OCI-LY1 (cell line): ENCODE measurements around the gene TACSTD2.

Experiments used
- H2AFZ ChIP-seq: fragments of 200-600 bp; sonication (generic), shearing (Covaris generic); 2 replicates; pipeline ENCODE4 v1.6.0; 2014; ENCODE audit warnings: antibody characterized with exemption, mild to moderate bottlenecking, low read length
- H3F3A ChIP-seq: fragments of 200-600 bp; sonication (generic), shearing (Covaris generic); 2 replicates; pipeline ENCODE4 v1.6.0; 2014; ENCODE audit warnings: mild to moderate bottlenecking, antibody characterized with exemption, low read length, moderate library complexity; ENCODE audit not compliant: insufficient read depth
- H3K27ac ChIP-seq: fragments of 200-600 bp; sonication (generic); 2 replicates; pipeline ENCODE4 v1.5.1; 2014; ENCODE audit warnings: low read length, mixed run types, mild to moderate bottlenecking, low read depth; ENCODE audit not compliant: poor library complexity, severe bottlenecking
- H3K27me3 ChIP-seq: fragments of 200-600 bp; sonication (generic); 2 replicates; pipeline ENCODE4 v1.6.0; 2014; ENCODE audit warnings: antibody characterized with exemption, mild to moderate bottlenecking, low read length, moderate library complexity; ENCODE audit not compliant: insufficient read depth
- H3K36me3 ChIP-seq: fragments of 200-600 bp; sonication (generic); 2 replicates; pipeline ENCODE4 v1.6.1; 2014; ENCODE audit warnings: mild to moderate bottlenecking, antibody characterized with exemption, low read length, moderate library complexity, mixed read lengths; ENCODE audit not compliant: insufficient read depth
- H3K4me1 ChIP-seq: fragments of 200-600 bp; sonication (generic); 2 replicates; pipeline ENCODE4 v1.5.1; 2014; ENCODE audit warnings: mild to moderate bottlenecking, low read length, moderate library complexity; ENCODE audit not compliant: insufficient read depth, severe bottlenecking
- H3K4me2 ChIP-seq: fragments of 200-600 bp; sonication (generic), shearing (Covaris generic); 2 replicates; pipeline ENCODE4 v1.6.1; 2014; ENCODE audit warnings: low read length
- H3K4me3 ChIP-seq: fragments of 200-600 bp; sonication (generic); 2 replicates; pipeline ENCODE4 v1.5.1; 2014; ENCODE audit warnings: low read length, low read depth, mild to moderate bottlenecking, mixed read lengths; ENCODE audit not compliant: poor library complexity, severe bottlenecking
- H3K79me2 ChIP-seq: fragments of 200-600 bp; shearing (Covaris generic); 2 replicates; pipeline ENCODE4 v1.6.1; 2016; ENCODE audit warnings: mixed run types, low read length, mixed read lengths; ENCODE audit not compliant: insufficient read depth
- H3K9ac ChIP-seq: fragments of 200-600 bp; sonication (generic), shearing (Covaris generic); 2 replicates; pipeline ENCODE4 v1.6.1; 2014; ENCODE audit warnings: mild to moderate bottlenecking, low read length, mixed read lengths
- H3K9me2 ChIP-seq: fragments of 200-600 bp; sonication (generic), shearing (Covaris generic); 2 replicates; pipeline ENCODE4 v1.6.1; 2014; ENCODE audit warnings: low read depth, mild to moderate bottlenecking, low read length, mixed read lengths
- H3K9me3 ChIP-seq: fragments of 200-600 bp; shearing (Covaris generic); 2 replicates; pipeline ENCODE4 v1.6.1; 2014; ENCODE audit warnings: low read length, mixed read lengths
- H4K20me1 ChIP-seq: fragments of 200-600 bp; sonication (generic), shearing (Covaris generic); 2 replicates; pipeline ENCODE4 v1.6.0; 2016; ENCODE audit warnings: mild to moderate bottlenecking, low read length; ENCODE audit not compliant: insufficient read depth
- EZH2 ChIP-seq: fragments of 200-600 bp; sonication (generic), shearing (Covaris generic); IDR thresholded peaks from 2 replicates; pipeline ENCODE4 v1.8.0; 2017; ENCODE audit warnings: borderline replicate concordance, mixed run types, mild to moderate bottlenecking, antibody characterized with exemption, low read length, moderate library complexity, mixed read lengths
- TF ChIP-seq, protein P1 (sequence below): fragments of 200-600 bp; sonication (generic), shearing (Covaris generic); IDR thresholded peaks from 2 replicates; pipeline ENCODE4 v1.5.1; 2017; ENCODE audit warnings: mild to moderate bottlenecking, antibody characterized with exemption, low read length, moderate library complexity, mixed read lengths

TACSTD2 gene

GRCh38 chr1:58576325-58576726, 726 bp downstream of the TACSTD2 start:
- H3K4me2 ChIP-seq = no peak overlapping the region
- no peaks in the 10 kb centered on the region for H3K4me1 ChIP-seq
- no peaks in the 10 kb centered on the region for H3K9me2 ChIP-seq
- H3K4me3 ChIP-seq = no peak overlapping the region
- no peaks in the 10 kb centered on the region for H3K79me2 ChIP-seq
- no peaks in the 10 kb centered on the region for H3K36me3 ChIP-seq
- TF ChIP-seq, protein P1, sequence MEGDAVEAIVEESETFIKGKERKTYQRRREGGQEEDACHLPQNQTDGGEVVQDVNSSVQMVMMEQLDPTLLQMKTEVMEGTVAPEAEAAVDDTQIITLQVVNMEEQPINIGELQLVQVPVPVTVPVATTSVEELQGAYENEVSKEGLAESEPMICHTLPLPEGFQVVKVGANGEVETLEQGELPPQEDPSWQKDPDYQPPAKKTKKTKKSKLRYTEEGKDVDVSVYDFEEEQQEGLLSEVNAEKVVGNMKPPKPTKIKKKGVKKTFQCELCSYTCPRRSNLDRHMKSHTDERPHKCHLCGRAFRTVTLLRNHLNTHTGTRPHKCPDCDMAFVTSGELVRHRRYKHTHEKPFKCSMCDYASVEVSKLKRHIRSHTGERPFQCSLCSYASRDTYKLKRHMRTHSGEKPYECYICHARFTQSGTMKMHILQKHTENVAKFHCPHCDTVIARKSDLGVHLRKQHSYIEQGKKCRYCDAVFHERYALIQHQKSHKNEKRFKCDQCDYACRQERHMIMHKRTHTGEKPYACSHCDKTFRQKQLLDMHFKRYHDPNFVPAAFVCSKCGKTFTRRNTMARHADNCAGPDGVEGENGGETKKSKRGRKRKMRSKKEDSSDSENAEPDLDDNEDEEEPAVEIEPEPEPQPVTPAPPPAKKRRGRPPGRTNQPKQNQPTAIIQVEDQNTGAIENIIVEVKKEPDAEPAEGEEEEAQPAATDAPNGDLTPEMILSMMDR = no peak
- no peak for TF ChIP-seq EZH2
- H3K9me3 ChIP-seq = no peaks in the 10 kb centered on the region
- H3K9ac ChIP-seq = no peak overlapping the region
- no peaks in the 10 kb centered on the region for H4K20me1 ChIP-seq
- H2AFZ ChIP-seq = no peak overlapping the region
- no peaks in the 10 kb centered on the region for H3K27me3 ChIP-seq
- no peaks in the 10 kb centered on the region for H3F3A ChIP-seq
- H3K27ac ChIP-seq = no peak overlapping the region

GRCh38 chr1:58575551-58576324, 1.3 kb downstream of the TACSTD2 start:
- Histone ChIP-seq H3K9me2 (no peaks in the 10 kb centered on the region), H3K4me1 (no peaks in the 10 kb centered on the region), H3K9ac (no peak overlapping the region), H3K4me3 (no peak overlapping the region), H3K4me2 (no peak overlapping the region), H3K27ac (no peak overlapping the region), H3K79me2 (no peaks in the 10 kb centered on the region), H3K9me3 (no peaks in the 10 kb centered on the region), H3K36me3 (no peaks in the 10 kb centered on the region), H3F3A (no peaks in the 10 kb centered on the region), H4K20me1 (no peaks in the 10 kb centered on the region), H3K27me3 (no peaks in the 10 kb centered on the region), H2AFZ (no peak overlapping the region)
- TF ChIP-seq, protein P1 = no peak
- TF ChIP-seq EZH2 = no peak

GRCh38 chr1:58574816-58575215, 2.2 kb downstream of the TACSTD2 start:
- no peak overlapping the region for H3K4me3 ChIP-seq
- no peaks in the 10 kb centered on the region for H3K9me2 ChIP-seq
- H3K4me1 ChIP-seq = no peaks in the 10 kb centered on the region
- H3K9me3 ChIP-seq = no peaks in the 10 kb centered on the region
- H3K9ac ChIP-seq = no peak overlapping the region
- TF ChIP-seq EZH2 = no peak
- TF ChIP-seq, protein P1 = no peak
- H3F3A ChIP-seq = no peaks in the 10 kb centered on the region
- no peaks in the 10 kb centered on the region for H3K79me2 ChIP-seq
- H4K20me1 ChIP-seq = no peaks in the 10 kb centered on the region
- H3K36me3 ChIP-seq = no peaks in the 10 kb centered on the region
- H3K27me3 ChIP-seq = no peaks in the 10 kb centered on the region
- H3K4me2 ChIP-seq = no peak overlapping the region
- no peak overlapping the region for H3K27ac ChIP-seq
- no peak overlapping the region for H2AFZ ChIP-seq
